Medulla oblongata (tissue), 1 donor: ENCODE results near the gene RBP2.
"Not testable (repeated sequence)": the region's sequence is repeated elsewhere in the genome, so short reads cannot be mapped to it uniquely, and the experiment has no call there.

ENCODE experiments used
- DNase-seq: peaks from one replicate; pipeline ENCODE4 v3.0.0-alpha.2; 2015; ENCODE audit errors: extremely low spot score

The RBP2 gene

DNA sequence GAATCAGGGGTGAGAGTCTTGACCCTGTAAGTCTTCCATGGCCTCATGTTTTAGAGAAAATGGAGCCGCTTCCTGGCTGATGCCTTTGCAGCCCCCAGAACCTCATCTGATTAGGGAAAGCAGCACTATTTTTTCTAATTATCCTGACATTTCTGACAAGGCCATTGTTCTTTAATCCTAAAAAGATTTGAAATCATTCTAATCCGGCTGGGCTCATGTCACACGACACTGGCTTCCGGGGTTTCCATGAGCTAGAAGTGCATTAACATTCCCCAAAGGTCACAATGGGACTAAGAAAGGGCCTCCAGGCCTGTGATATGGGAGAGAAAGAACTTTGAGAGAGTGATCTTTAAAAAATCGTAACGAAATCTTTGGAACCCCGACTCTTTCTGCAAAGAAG, 33.1 kb downstream of the RBP2 start:
- no peak for DNase-seq

DNA sequence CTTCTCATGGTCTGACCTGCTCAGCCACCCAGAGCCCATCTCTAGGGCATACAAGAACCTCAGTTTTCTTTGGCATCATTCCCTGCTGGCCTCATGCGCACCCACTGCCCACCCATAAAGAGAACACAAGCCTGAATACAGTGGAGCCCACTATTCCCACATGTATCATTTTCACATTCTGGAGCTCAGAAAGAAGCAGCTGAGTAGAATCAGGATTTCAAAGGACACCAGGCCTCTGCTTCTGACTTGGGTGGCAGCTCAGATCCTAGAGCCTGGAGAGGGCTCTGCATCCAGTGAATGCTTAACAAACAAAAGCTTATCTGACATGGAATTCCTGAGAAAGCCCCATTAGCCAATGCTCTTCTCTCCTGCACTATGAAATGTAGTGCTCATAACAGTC, 34.7 kb downstream of the RBP2 start:
- DNase-seq: no peak

DNA sequence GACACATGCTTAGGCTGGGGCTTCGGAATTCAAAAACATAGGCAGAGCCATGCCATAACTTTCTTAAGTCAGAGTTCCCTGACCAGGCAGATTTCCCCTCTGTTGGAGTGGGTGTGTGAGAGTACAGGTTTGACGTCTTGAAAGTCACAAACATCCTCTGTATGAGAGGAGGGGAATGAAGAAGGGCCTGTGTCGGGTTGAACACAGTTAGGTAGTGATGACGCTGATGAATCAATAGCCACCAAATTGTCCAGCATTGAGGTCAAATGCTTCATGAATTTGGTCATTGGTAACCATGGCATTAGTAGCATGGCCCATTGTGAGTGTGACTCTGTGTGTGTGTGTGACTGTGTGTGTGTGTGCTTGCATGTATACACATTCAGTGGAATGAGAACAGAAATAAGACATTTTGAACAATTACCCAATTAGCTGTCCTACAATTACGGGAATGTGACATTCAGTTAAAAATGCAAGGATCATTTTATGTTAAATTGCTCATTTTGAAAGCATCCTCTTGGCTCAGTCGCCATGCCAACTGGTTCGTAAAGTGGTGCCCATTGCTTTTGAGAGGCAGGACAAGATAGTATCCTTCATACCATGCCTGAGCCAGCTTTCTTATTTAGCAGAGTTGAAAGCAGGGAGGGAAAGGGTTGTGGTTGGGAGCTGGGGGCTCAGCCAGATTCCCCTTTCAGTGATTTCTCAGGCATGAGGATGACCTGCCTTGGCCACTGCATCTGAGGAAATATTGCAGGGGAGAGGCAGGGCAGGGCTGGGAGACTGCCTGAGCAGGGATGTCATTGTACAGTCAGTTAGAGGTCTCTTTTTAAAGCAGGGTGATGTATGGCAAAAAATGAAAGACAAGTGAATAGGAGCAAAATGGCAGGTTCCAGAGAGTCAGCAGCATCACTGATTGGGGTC, 35.4 kb downstream of the RBP2 start:
- DNase-seq: no peak

DNA sequence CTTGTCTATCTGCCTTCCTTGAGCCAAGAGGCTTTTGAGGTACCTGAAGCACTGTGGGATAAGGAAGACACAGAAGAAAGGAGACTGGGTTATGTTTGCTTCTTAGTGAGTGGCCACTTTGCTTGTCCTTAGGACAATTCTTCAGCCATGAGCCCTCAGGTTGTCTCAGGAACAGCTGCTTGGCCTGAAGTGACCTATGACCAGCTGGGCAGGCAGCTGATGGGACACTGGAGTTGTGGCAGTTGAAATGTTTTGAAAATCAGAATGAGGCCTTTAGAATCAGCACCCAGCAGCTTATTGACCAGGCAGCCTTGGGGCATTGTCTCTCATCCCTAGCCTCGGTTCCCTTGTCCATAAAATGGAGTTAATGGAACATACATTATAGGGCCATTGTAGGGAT, 37.0 kb downstream of the RBP2 start:
- no peak for DNase-seq

DNA sequence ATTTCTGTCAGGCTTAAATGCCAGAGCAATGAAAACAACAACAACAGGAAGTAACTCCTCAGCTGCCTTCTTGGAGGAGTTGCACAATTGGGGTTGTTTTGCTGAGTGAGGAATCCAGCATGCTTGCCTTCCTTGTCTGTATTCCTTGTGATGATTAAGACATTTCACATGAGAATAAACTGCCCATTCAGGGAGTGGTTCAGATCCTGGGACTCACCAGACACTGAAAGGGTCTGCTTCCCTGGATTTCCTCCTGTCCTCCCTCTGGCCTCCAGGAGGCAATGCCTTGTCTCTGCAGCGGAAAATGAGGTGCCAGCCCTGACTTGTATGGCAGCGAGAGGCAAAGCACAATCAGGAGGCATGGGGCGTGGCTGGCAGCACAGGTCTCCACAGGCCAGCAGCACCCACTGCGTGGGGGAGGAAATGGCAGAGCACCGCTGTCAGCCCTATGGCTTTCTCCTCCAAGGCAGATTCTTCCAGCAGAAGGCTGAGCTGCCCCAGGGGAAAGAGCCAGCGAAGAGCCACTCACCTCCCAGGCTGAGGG, 41.5 kb downstream of the RBP2 start:
- DNase-seq: no peak

DNA sequence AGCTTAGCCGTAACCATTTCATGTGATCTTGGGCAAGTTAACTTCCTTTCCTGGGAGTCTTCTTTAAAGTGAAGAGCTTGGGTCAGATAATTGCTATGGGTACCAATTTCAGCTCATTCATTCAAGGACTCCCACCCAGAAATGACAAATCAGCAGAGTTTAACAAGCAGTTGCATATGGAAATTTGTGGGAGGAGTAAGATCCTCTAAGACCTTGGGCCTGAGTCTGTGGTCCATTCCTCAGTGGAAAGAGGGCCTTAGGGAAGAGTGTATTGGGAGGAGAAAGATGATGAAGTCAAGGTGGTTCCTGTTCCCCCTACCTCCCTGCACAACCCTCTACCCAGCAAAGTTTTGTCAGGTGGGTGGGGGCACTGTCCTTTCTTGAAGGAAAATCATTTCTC, 42.1 kb downstream of the RBP2 start:
- no peak for DNase-seq

DNA sequence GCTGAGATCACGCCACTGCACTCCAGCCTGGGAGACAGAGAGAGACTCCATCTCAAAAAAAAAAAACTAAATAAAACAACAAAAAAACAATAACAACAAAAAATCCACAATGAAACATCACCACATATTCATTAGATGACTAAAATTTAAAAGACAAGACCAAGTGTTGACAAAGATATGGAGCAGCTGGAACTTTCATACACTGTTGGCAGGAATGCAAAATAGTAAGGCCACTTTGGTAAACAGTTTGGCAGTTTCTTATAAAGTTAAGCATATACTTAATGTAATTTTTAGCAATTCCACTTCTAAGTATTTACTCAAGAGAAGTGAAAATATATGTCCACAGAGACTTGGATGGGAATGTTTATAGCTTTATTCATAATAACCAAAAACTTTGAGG, 43.2 kb downstream of the RBP2 start:
- no peak for DNase-seq

DNA sequence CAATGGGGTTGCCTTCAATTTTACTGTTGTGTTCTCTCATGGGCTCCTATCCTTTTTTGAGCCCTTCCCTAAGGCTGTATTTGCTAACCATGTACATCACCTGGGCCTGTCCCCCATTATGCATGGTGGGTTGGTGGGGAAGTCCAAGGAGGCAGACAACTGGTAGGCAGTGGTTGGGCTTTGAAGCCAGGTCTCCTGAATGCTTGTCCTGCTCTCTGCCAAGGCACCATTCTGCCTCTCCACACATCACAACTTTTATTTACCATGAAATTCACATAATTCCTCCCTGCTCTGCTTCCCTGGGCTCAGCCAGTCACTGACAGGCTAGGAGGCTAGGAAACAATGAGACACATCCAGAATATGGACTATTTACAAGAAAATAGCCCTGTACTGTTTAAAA, 45.8 kb downstream of the RBP2 start:
- DNase-seq: no peak

DNA sequence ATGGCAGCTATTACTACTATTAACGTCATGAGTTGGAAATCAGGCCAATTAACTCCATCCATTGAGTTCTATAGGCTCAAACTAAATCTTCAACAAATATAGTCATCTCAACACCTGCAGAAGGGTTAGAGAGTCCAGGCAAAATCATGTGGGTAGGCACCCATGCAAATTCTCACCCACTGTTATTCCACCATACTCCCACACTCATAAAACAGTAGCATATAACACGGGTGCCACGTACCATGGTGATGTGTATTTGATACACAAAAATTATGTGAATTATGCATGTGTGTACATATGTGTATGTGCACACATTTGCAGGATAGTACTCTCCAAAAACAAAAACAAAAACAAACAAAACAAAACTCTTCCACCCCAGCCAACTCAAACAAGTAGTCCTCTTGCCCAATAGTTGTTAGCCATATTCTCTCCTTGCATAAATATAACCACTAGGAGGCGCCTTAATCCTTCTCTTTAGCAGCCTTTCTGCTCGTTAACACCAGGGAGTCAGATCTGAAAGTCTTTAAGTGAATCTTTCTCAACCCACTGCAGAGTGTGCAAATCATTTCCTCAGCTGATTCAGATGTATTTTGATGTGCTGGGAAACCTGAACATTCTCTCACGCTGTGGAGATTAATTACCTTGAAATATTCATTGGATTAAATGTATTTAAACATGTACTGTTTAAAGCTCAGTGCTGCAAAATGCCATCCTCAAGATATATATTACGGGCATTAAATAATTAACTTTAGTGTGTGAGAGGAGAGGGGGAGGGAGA, 48.8 kb downstream of the RBP2 start:
- peak; percentile 94 for DNase-seq

DNA sequence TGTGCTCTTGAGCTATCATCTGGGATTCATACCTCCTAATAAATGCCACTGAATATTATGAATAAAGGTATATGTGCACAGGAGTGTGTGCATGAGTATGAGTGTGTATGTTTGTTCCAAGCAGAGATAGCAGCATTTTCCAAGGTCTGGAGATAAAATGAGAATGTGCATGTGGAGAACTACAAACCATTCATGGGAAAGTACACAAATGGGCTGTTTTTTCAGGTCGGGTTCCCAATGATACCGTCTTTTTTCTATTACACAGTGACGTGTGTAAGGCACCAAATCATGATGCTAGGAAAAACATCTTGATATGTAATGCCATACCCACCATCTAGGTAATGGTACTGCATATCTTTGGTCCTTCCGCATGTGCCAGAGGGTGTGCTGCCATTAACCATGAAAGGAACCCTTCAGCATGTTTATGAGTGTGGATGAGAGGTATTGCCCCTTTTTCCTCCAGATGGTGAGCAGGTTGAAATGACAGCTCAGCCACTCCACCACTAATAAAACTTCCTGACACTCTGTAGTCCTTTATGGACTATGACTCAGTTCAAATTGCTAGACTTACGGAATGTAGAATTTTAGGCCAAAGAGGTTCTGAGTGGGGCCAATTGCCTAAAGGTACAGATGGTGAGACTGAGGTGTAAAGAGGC, 50.4 kb downstream of the RBP2 start:
- DNase-seq: no peak

DNA sequence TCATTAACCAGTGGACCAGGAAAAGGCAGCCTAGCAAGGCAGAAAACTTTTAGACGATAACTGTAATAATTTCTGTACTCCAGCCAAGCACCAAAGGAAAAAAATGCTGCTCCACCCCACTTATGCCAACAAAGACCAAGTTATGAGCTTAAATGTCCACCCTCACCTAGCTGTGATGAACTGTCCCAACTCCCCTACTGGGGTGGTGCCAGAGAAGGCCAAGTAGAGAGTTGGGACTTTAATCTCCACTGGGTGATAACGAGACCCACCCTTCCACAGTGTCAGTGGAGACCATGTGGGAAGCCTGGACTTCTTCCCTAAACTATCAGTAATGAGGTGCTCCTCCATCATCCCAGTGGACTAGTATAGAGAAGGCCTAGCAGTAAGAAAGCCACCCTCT, 53.1 kb downstream of the RBP2 start:
- DNase-seq: no peak

DNA sequence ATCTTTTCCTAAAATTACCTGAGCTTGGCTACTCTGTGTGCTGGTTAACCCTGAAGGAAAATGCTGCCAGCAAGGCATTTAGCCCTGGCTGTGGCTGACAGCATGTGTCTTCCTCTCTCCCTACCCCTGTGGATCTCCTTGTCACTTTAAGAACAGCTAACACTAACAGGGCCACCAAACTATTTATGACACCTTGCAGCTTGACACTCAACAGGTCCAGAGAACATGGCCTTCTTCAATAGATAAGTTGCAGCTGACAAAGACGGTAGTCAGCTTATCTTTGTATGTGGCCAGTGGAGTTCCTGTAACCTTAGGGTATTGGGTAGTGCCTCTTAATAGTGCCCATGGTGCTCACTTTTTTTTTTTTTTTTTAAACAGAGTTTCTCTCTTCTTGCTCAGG, 54.9 kb downstream of the RBP2 start:
- no peak for DNase-seq

DNA sequence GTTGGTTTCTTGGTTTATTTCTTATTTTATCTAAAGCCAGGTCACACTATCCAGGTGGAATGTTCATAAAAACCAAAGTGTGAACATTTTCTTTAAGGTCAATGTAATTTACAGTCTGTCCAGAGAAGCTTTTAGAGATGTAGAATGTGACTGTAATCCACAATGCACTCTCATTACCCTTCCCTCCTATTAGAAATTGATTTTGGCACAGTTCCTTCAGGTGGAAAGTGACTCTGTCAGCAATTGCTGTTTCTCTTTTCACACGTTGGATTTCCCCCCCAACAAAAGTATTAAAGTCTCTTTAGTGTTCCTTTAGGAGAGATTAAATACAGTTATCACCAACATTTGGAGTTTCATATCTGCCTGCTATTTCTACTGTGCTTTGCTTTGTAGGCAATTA, 55.3 kb downstream of the RBP2 start:
- DNase-seq: no peak

DNA sequence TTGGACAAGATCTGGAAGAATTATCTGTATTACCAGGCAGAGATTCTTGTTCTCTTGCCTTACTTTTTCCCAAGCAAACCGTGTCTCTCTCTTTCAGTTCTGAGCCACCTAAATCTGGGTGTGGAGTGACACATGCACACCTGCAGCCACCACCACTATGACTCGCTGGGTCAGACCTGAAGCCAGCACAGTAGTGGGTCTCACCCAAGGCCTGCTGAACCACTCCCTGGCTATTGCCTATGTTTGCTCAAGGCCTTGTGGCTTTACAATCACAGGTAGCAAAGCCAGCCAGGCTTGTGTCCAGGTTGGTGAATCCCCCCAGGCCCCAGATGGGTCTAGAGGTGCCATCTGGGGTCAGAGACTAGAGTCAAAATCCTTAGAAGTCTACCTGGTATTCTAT, 58.2 kb downstream of the RBP2 start:
- no peak for DNase-seq

DNA sequence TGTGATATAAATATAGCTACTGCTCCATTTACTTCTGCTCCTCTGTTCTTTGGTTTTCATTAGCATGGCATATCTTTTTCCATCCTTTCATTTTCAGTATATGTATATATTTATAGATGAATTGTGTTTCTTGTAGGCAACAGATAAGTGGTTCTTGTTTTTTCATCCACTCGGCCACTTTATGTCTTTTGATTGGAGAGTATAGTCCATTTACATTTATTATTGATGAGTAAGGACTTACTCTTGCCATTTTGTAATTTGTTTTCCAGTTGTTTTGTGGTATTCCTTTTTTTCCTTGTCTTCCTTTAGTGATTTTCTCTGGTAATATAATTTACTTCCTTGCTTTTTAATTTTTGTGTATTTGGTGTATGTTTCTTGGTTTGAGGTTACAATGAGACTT, 60.0 kb downstream of the RBP2 start:
- DNase-seq: no peak

DNA sequence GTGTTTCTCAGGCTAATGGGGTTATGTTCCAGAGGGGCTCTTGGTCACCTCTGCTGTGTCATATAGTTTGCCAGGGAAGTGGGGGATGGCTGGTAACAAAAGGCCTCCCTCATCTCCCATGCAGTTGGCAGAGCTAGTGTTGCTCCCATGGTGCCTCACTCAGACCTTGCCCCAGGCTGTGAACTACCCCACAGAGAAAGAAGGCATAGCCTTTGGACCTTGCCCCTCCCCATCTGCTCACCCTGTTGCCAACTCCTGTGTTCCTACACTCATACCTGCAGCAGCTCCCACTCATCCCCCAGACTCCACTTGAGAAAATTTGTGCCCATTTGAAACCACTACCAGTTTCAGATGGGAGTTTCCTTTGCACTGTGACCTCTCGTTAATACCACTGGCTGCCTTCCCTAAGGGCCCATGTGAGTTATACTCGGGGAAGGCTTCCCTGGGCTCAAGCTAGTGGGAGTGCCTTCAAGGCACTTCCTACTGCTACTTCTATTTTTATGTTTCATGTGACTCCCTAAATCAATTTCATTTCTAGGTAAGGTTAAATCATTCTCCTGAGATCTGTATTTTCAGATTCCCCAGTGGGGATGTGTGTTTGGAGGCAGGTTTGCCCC, 61.6 kb downstream of the RBP2 start:
- DNase-seq: no peak

DNA sequence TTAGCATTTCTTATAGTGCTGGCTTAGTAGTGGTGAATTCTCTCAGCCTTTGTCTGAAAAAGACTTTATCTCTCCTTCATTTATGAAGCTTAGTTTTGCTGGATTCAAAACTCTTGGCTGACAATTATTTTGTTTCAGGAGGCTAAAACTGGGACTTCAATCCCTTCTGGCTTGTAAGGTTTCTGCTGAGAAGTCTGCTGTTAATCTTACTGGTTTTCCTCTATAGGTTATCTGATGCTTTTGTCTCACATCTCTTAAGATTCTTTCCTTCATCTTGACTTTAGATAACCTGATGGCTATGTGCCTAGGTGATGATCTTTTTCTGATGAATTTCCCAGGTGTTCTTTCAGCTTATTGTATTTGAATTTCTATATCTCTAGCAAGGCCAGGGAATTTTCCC, 63.4 kb downstream of the RBP2 start:
- not testable (repeated sequence) for DNase-seq
